Measurements from ENCODE around the gene CLRN2.

- no peak for TF ChIP-seq CTCF (IDR thresholded peaks at IDR 0.05; ENCODE audit: insufficient read depth, low read depth, low read length)
- no peak for TF ChIP-seq EZH2 (IDR thresholded peaks at IDR 0.05; ENCODE audit: insufficient read depth, low read length)
Measured at GRCh38 chr4:17511509-17511949, 3.4 kb upstream of the CLRN2 start.
